MM.1S (cell line): ENCODE data around the gene PLXNA4.

Source experiments
- DNase-seq: peaks from one replicate; pipeline ENCODE4 v3.0.0-alpha.2; 2015
- H2AFZ ChIP-seq: fragments of 300-600 bp; sonication (generic); 2 replicates; pipeline ENCODE4 v1.6.0; 2016; ENCODE audit warnings: antibody characterized with exemption, low read length
- H3F3A ChIP-seq: fragments of 300-600 bp; sonication (generic); 2 replicates; pipeline ENCODE4 v1.6.1; 2016; ENCODE audit warnings: mild to moderate bottlenecking, antibody characterized with exemption, low read length, moderate library complexity, mixed read lengths; ENCODE audit not compliant: insufficient read depth
- H3K27ac ChIP-seq: fragments of 300-600 bp; sonication (generic); 2 replicates; pipeline ENCODE4 v1.5.1; 2016; ENCODE audit warnings: mild to moderate bottlenecking, low read length
- H3K27me3 ChIP-seq: fragments of 300-600 bp; sonication (generic); replicated peaks from 2 replicates; pipeline ENCODE4 v1.6.0; 2016; ENCODE audit warnings: low read length; ENCODE audit not compliant: insufficient read depth
- H3K36me3 ChIP-seq: fragments of 300-600 bp; sonication (generic); replicated peaks from 2 replicates; pipeline ENCODE4 v1.6.1; 2016; ENCODE audit warnings: mild to moderate bottlenecking, low read length, mixed read lengths; ENCODE audit not compliant: insufficient read depth
- H3K4me1 ChIP-seq: fragments of 300-600 bp; sonication (generic); 2 replicates; pipeline ENCODE4 v1.6.1; 2016; ENCODE audit warnings: low read length, mixed read lengths
- H3K4me2 ChIP-seq: fragments of 300-600 bp; sonication (generic); 2 replicates; pipeline ENCODE4 v1.6.0; 2016; ENCODE audit warnings: low read depth, low read length
- H3K4me3 ChIP-seq: fragments of 300-600 bp; sonication (generic); 2 replicates; pipeline ENCODE4 v1.5.1; 2016; ENCODE audit warnings: low read length, mixed read lengths
- H3K79me2 ChIP-seq: fragments of 300-600 bp; sonication (generic); 2 replicates; pipeline ENCODE4 v1.6.1; 2016; ENCODE audit warnings: mixed run types, low read length, mixed read lengths
- H3K9ac ChIP-seq: fragments of 300-600 bp; sonication (generic); 2 replicates; pipeline ENCODE4 v1.6.1; 2016; ENCODE audit warnings: low read length, mixed read lengths
- H3K9me2 ChIP-seq: fragments of 300-600 bp; sonication (generic); replicated peaks from 2 replicates; pipeline ENCODE4 v1.6.1; 2016; ENCODE audit warnings: mild to moderate bottlenecking, low read length, mixed read lengths; ENCODE audit not compliant: insufficient read depth
- H3K9me3 ChIP-seq: fragments of 300-600 bp; sonication (generic); replicated peaks from 2 replicates; pipeline ENCODE4 v1.6.1; 2016; ENCODE audit warnings: mild to moderate bottlenecking, low read length, mixed read lengths; ENCODE audit not compliant: insufficient read depth
- H4K20me1 ChIP-seq: fragments of 300-600 bp; sonication (generic); 2 replicates; pipeline ENCODE4 v1.6.1; 2016; ENCODE audit warnings: mild to moderate bottlenecking, low read length, moderate library complexity, mixed read lengths; ENCODE audit not compliant: insufficient read depth
- EZH2 ChIP-seq: fragments of 300-600 bp; sonication (generic); optimal IDR thresholded peaks from 2 replicates; pipeline ENCODE3; 2017; ENCODE audit warnings: low read depth, mild to moderate bottlenecking, antibody characterized with exemption, low read length, mixed read lengths
- EZH2phosphoT487 ChIP-seq: fragments of 300-600 bp; sonication (generic); IDR thresholded peaks from 2 replicates; pipeline ENCODE4 v1.6.1; 2018; ENCODE audit warnings: antibody characterized with exemption, low read length
- TF ChIP-seq, protein P1 (sequence below): fragments of 300-600 bp; sonication (generic); IDR thresholded peaks from 2 replicates; pipeline ENCODE4 v1.5.1; 2016; ENCODE audit warnings: antibody characterized with exemption, low read length, mixed read lengths

PLXNA4 gene

DNA sequence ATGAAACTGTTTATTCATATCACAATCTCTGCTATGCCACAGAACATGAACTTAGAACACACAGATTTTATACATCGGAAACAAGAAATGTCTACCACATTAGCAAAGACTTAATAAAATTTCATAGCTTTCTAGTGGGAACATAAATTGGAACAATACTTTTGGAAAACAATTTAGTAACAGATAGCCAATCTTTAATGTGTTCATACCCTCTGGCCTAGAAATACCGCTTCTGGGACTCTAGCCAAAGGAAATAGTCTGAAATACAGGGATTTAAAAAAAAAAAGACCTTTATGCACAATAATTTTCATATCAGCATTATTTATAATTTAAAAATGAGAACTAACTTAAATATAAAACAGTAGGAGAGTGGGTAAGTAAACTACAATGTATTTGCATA lies 168.5 kb downstream of the PLXNA4 start:
- TF ChIP-seq EZH2phosphoT487: no peak
- TF ChIP-seq, protein P1, sequence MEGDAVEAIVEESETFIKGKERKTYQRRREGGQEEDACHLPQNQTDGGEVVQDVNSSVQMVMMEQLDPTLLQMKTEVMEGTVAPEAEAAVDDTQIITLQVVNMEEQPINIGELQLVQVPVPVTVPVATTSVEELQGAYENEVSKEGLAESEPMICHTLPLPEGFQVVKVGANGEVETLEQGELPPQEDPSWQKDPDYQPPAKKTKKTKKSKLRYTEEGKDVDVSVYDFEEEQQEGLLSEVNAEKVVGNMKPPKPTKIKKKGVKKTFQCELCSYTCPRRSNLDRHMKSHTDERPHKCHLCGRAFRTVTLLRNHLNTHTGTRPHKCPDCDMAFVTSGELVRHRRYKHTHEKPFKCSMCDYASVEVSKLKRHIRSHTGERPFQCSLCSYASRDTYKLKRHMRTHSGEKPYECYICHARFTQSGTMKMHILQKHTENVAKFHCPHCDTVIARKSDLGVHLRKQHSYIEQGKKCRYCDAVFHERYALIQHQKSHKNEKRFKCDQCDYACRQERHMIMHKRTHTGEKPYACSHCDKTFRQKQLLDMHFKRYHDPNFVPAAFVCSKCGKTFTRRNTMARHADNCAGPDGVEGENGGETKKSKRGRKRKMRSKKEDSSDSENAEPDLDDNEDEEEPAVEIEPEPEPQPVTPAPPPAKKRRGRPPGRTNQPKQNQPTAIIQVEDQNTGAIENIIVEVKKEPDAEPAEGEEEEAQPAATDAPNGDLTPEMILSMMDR: no peak
- TF ChIP-seq EZH2: no peak
- Histone ChIP-seq H3K9me2 (no peaks in the 10 kb centered on the region), H3K36me3 (no peaks in the 10 kb centered on the region), H2AFZ (no peak overlapping the region), H3K27ac (no peak overlapping the region), H3K4me2 (no peak overlapping the region), H3K4me1 (no peaks in the 10 kb centered on the region), H4K20me1 (no peaks in the 10 kb centered on the region), H3K27me3 (no peaks in the 10 kb centered on the region), H3F3A (no peaks in the 10 kb centered on the region), H3K9ac (no peak overlapping the region), H3K79me2 (no peaks in the 10 kb centered on the region), H3K9me3 (no peaks in the 10 kb centered on the region), H3K4me3 (no peak overlapping the region)
- DNase-seq: no peak

- Histone ChIP-seq H2AFZ (no peak overlapping the region), H3K4me3 (no peak overlapping the region), H3K9me2 (no peaks in the 10 kb centered on the region), H3K27me3 (no peaks in the 10 kb centered on the region), H3K36me3 (no peaks in the 10 kb centered on the region), H3K4me1 (no peaks in the 10 kb centered on the region), H3K9me3 (no peaks in the 10 kb centered on the region), H4K20me1 (no peaks in the 10 kb centered on the region), H3K79me2 (no peaks in the 10 kb centered on the region), H3K27ac (no peak overlapping the region), H3K4me2 (no peak overlapping the region), H3K9ac (no peak overlapping the region), H3F3A (no peaks in the 10 kb centered on the region)
- no peak for TF ChIP-seq EZH2phosphoT487
- no peak for TF ChIP-seq EZH2
- TF ChIP-seq, protein P1: no peak
- DNase-seq: no peak
These were observed 170.2 kb downstream of the PLXNA4 start for GRCh38 chr7:132406039-132406438.

DNA sequence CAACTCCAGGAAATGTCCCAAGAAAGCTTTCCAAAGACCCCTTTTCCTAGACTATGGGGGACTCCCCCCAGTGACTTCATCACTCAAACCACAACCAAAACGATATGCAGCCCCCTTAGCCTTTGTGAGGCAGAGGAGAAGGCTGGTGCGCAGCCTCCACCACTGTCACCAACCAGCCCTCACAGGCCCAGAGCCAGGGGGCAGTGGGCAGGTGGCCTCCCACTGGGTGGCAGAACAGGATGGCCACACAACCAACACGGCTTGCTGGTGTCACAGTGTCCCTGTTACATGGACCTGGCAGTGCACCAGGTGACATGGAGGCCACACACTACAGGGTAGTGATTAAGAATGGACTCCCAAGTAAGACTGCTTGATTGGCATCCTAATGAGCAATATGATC lies 172.0 kb downstream of the PLXNA4 start:
- no peaks in the 10 kb centered on the region for H3K27me3 ChIP-seq
- H3K9ac ChIP-seq: no peak overlapping the region
- no peak overlapping the region for H3K4me2 ChIP-seq
- H3K9me2 ChIP-seq: no peaks in the 10 kb centered on the region
- no peak overlapping the region for H3K27ac ChIP-seq
- H2AFZ ChIP-seq: no peak overlapping the region
- no peak for DNase-seq
- H4K20me1 ChIP-seq: no peaks in the 10 kb centered on the region
- H3F3A ChIP-seq: no peaks in the 10 kb centered on the region
- H3K4me3 ChIP-seq: no peak overlapping the region
- TF ChIP-seq, protein P1: no peak
- no peak for TF ChIP-seq EZH2phosphoT487
- no peak for TF ChIP-seq EZH2
- no peaks in the 10 kb centered on the region for H3K79me2 ChIP-seq
- no peaks in the 10 kb centered on the region for H3K4me1 ChIP-seq
- H3K36me3 ChIP-seq: no peaks in the 10 kb centered on the region
- no peaks in the 10 kb centered on the region for H3K9me3 ChIP-seq
